HepG2 (cell line): ENCODE data around the gene GGCT. TPM values are rescaled to one million over a fixed set of nuclear protein-coding genes. Genes with fewer than 3 reads are reported as not detected.

Source experiments
- CHCHD3 ChIP-seq: sonication (generic); formaldehyde crosslinking; IDR thresholded peaks from 2 replicates; pipeline ENCODE4 v1.8.0; 2022; ENCODE audit warnings: mild to moderate bottlenecking, missing genetic modification reagents, moderate library complexity
- DNMT1 ChIP-seq: sonication (generic); formaldehyde crosslinking; IDR thresholded peaks from 2 replicates; pipeline ENCODE4 v1.5.1; 2020; ENCODE audit warnings: mild to moderate bottlenecking, missing genetic modification reagents
- GABPB1 ChIP-seq: IDR thresholded peaks from 2 replicates; pipeline ENCODE4 v1.6.1; 2016; ENCODE audit warnings: mild to moderate bottlenecking, missing genetic modification reagents, moderate library complexity, missing compliant biosample characterization
- JDP2 ChIP-seq: sonication (generic); formaldehyde crosslinking; IDR thresholded peaks from 2 replicates; pipeline ENCODE4 v1.8.1; 2022; ENCODE audit warnings: missing genetic modification reagents, borderline replicate concordance
- JUN ChIP-seq: sonication (generic); formaldehyde crosslinking; IDR thresholded peaks from 2 replicates; pipeline ENCODE4 v1.4.0; 2020; ENCODE audit warnings: mild to moderate bottlenecking, missing genetic modification reagents
- MEIS1 ChIP-seq: sonication (generic); formaldehyde crosslinking; IDR thresholded peaks from 2 replicates; pipeline ENCODE4 v1.9.0; 2021; ENCODE audit warnings: mild to moderate bottlenecking, missing genetic modification reagents, moderate library complexity, borderline replicate concordance
- NCOA1 ChIP-seq: sonication (generic); formaldehyde crosslinking; IDR thresholded peaks from 2 replicates; pipeline ENCODE4 v1.9.0; 2021; ENCODE audit warnings: missing genetic modification reagents
- PRDM10 ChIP-seq: sonication (generic); formaldehyde crosslinking; IDR thresholded peaks from 2 replicates; pipeline ENCODE4 v1.4.0; 2020; ENCODE audit warnings: low read depth, missing genetic modification reagents
- PRDM15 ChIP-seq: sonication (generic); formaldehyde crosslinking; IDR thresholded peaks from 2 replicates; pipeline ENCODE4 v1.4.0; 2020; ENCODE audit warnings: missing genetic modification reagents
- RARG ChIP-seq: sonication (generic); formaldehyde crosslinking; IDR thresholded peaks from 2 replicates; pipeline ENCODE4 v1.4.0; 2020; ENCODE audit warnings: low read depth, mild to moderate bottlenecking, missing genetic modification reagents
- RBM39 ChIP-seq: fragments of 200-400 bp; formaldehyde crosslinking; IDR thresholded peaks from one replicate; pipeline ENCODE4 v1.6.1; 2018; ENCODE audit warnings: antibody characterized with exemption, mild to moderate bottlenecking, low read depth, low read length; ENCODE audit not compliant: poor library complexity, severe bottlenecking
- REPIN1 ChIP-seq: sonication (generic); formaldehyde crosslinking; IDR thresholded peaks from 2 replicates; pipeline ENCODE4 v1.8.0; 2022; ENCODE audit warnings: missing genetic modification reagents, low read depth, mild to moderate bottlenecking, borderline replicate concordance
- SRF ChIP-seq: IDR thresholded peaks from 2 replicates; pipeline ENCODE4 v1.6.1; 2011; ENCODE audit warnings: mild to moderate bottlenecking, low read depth, low read length, moderate library complexity
- YY1 ChIP-seq: IDR thresholded peaks from 2 replicates; pipeline ENCODE4 v1.6.1; 2011; ENCODE audit warnings: low read length, low read depth, moderate library complexity, mild to moderate bottlenecking; ENCODE audit not compliant: insufficient read depth, insufficient replicate concordance
- ZBTB34 ChIP-seq: sonication (generic); formaldehyde crosslinking; IDR thresholded peaks from 2 replicates; pipeline ENCODE4 v1.8.0; 2022; ENCODE audit warnings: mild to moderate bottlenecking, missing genetic modification reagents
- ZNF792 ChIP-seq: IDR thresholded peaks from 2 replicates; pipeline ENCODE4 v1.6.1; 2016
- ZZZ3 ChIP-seq: sonication (generic); formaldehyde crosslinking; IDR thresholded peaks from 2 replicates; pipeline ENCODE4 v1.4.0; 2020; ENCODE audit warnings: missing genetic modification reagents, mild to moderate bottlenecking, borderline replicate concordance
- polyA plus RNA-seq, 8 experiments: library from polyadenylated mRNA; depleted of rRNA in 3 of 8; stranded (reverse) in 7 of 8; unstranded in 1 of 8; fragments of >200 nt; fragmentation: Illumina TruSeq in 4 of 8; extraction: Trizol in 4 of 8; gene quantifications; 2 replicates each; pipeline versions ENCODE4 v1.2.1 to v1.2.3, GENCODE V29; 2011 to 2016; ENCODE audit warnings: low read depth in 4 of 8, missing spikeins in 1 of 8, mixed read lengths in 1 of 8; ENCODE audit not compliant: insufficient read depth in 1 of 8
- total RNA-seq, 5 experiments: library from RNA; depleted of rRNA; stranded (reverse); fragments of >200 nt; fragmentation: Illumina TruSeq; extraction: Trizol; gene quantifications; 2 replicates each; pipeline ENCODE4 v1.2.3, GENCODE V29; 2016; ENCODE audit warnings: low read depth in 1 of 5

Gene GGCT
- total and polyA plus RNA-seq, 2 of the 13 experiments (the other 11 are each of a cell fraction or from before 2014, with no cell fraction given), result 19.5 to 78.3 TPM

- no peak for TF ChIP-seq JDP2 (CRISPR knock-in tag)
- no peak for TF ChIP-seq RARG
- TF ChIP-seq YY1, result peak; percentile 41
- no peak for TF ChIP-seq PRDM10
- TF ChIP-seq CHCHD3, result 0 out of 2 replicates have a peak, but pooled peaks have one; percentile 24
- 0 out of 2 replicates have a peak, but pooled peaks have one; percentile 40 for TF ChIP-seq MEIS1 (CRISPR knock-in tag)
- 0 out of 2 replicates have a peak, but pooled peaks have one; percentile 34 for TF ChIP-seq PRDM15 (CRISPR knock-in tag)
- TF ChIP-seq ZBTB34, result peak; percentile 56; the same call in 1 of the 2 replicates
- TF ChIP-seq SRF, result no peak
- peak; percentile 79; the same call in 1 of the 2 replicates for TF ChIP-seq ZZZ3 (CRISPR knock-in tag)
- TF ChIP-seq NCOA1 (CRISPR knock-in tag), result peak; percentile 73
- peak; percentile 31 for TF ChIP-seq ZNF792 (CRISPR knock-in tag)
- TF ChIP-seq RBM39, result peak; percentile 32
- peak; percentile 72 for TF ChIP-seq REPIN1 (CRISPR knock-in tag)
- TF ChIP-seq JUN (CRISPR knock-in tag), result no peak
- peak; percentile 92 for TF ChIP-seq GABPB1 (CRISPR knock-in tag)
- TF ChIP-seq DNMT1 (CRISPR knock-in tag), result 0 out of 2 replicates have a peak, but pooled peaks have one; percentile 66
These were observed at the start of gene GGCT (continued) for GRCh38 chr7:30504301-30505173.
